Measurements from ENCODE around the gene MPP7. TPM values are rescaled to one million over a fixed set of nuclear protein-coding genes. Genes with fewer than 3 reads are reported as not detected.

Gene MPP7
- total RNA-seq, 1 experiment from 2014 or later = 79.4 TPM

DNA sequence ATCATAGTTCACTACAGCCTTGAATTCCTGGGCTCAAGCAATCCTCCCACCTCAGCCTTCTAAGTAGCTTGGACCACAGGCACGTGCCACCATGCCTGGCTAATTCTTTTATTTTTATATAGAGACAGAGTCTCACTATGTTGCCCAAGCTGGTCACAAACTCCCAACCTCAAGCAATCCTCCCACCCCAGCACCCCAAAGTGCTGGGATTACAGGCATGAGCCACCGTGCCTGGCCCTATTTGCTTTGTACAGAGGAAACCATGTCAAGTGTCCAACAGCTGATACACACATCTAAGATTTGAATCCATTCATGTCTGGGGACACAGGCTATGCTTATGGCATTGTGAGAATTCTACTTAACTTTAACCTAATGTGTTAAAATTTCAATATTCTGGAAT, 29.9 kb upstream of the MPP7 start:
- H3K27ac Mint-ChIP-seq (ENCODE audit: unreplicated experiment) = no peak overlapping the region
- H3K9me3 Mint-ChIP-seq (ENCODE audit: unreplicated experiment) = no peaks in the 10 kb centered on the region
- no TSS peak for BruUV-seq (replicated peaks)
- no peaks in the 10 kb centered on the region for H3K9me3 ChIP-seq
- intact Hi-C loops (cut with micrococcal nuclease; ENCODE audit: unreplicated experiment) = no loop called here
- H3K4me3 Mint-ChIP-seq (ENCODE audit: unreplicated experiment) = no peak overlapping the region
- H3K36me3 Mint-ChIP-seq (ENCODE audit: insufficient read depth, unreplicated experiment) = peaks cover 6% of the 10 kb centered on the region
- no peaks in the 10 kb centered on the region for H3K27me3 Mint-ChIP-seq (ENCODE audit: insufficient read depth, unreplicated experiment)
- H3K27me3 ChIP-seq (replicated peaks; ENCODE audit: control insufficient read depth, insufficient read depth, low read length) = no peaks in the 10 kb centered on the region
- peaks cover 19% of the 10 kb centered on the region for H3K4me1 ChIP-seq
- no peak for DNase-seq
- TF ChIP-seq, protein P1, sequence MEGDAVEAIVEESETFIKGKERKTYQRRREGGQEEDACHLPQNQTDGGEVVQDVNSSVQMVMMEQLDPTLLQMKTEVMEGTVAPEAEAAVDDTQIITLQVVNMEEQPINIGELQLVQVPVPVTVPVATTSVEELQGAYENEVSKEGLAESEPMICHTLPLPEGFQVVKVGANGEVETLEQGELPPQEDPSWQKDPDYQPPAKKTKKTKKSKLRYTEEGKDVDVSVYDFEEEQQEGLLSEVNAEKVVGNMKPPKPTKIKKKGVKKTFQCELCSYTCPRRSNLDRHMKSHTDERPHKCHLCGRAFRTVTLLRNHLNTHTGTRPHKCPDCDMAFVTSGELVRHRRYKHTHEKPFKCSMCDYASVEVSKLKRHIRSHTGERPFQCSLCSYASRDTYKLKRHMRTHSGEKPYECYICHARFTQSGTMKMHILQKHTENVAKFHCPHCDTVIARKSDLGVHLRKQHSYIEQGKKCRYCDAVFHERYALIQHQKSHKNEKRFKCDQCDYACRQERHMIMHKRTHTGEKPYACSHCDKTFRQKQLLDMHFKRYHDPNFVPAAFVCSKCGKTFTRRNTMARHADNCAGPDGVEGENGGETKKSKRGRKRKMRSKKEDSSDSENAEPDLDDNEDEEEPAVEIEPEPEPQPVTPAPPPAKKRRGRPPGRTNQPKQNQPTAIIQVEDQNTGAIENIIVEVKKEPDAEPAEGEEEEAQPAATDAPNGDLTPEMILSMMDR (IDR thresholded peaks at IDR 0.05; ENCODE audit: insufficient read depth in 1 of 2, low read depth in 1 of 2, low read length in 1 of 2, severe bottlenecking in 1 of 2, unreplicated experiment in 1 of 2) = no peak
- POLR2A ChIA-PET = no interaction called here
- H3K4me1 Mint-ChIP-seq (ENCODE audit: low read depth, unreplicated experiment) = peaks cover 28% of the 10 kb centered on the region
- H3K4me3 ChIP-seq (ENCODE audit: low read depth, low read length) = no peak overlapping the region
- CTCF ChIA-PET = no interaction called here
- H3K36me3 ChIP-seq (ENCODE audit: control insufficient read depth, insufficient read depth, low read length) = no peaks in the 10 kb centered on the region

DNA sequence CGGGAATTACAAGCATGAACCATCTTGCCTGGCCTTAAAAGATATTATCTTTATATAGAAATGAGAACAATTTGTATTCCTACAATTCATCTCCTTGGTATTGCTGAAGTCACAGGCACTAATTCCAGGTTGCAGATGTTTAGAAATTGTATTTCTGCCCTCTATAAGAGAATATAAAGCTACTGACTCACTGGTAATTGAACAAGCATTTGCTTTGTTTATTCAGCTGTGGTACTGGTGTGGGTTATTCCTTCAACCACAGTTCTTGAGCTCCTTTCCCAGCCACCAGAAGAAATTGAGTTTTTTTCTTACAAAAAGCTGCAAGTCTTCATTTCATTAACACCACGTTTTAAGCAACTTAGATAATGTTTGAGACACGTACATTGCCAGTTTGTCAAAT, 29.0 kb upstream of the MPP7 start:
- no peak overlapping the region for H3K27ac Mint-ChIP-seq (ENCODE audit: unreplicated experiment)
- peaks cover 24% of the 10 kb centered on the region for H3K4me1 Mint-ChIP-seq (ENCODE audit: low read depth, unreplicated experiment)
- no peaks in the 10 kb centered on the region for H3K9me3 Mint-ChIP-seq (ENCODE audit: unreplicated experiment)
- TF ChIP-seq, protein P1 (IDR thresholded peaks at IDR 0.05; ENCODE audit: insufficient read depth in 1 of 2, low read depth in 1 of 2, low read length in 1 of 2, severe bottlenecking in 1 of 2, unreplicated experiment in 1 of 2) = no peak
- H3K4me3 Mint-ChIP-seq (ENCODE audit: unreplicated experiment) = no peak overlapping the region
- Histone ChIP-seq H3K4me3 (ENCODE audit: low read depth, low read length) (no peak overlapping the region), H3K27me3 (replicated peaks; ENCODE audit: control insufficient read depth, insufficient read depth, low read length) (no peaks in the 10 kb centered on the region), H3K36me3 (ENCODE audit: control insufficient read depth, insufficient read depth, low read length) (no peaks in the 10 kb centered on the region), H3K9me3 (no peaks in the 10 kb centered on the region), H3K4me1 (peaks cover 16% of the 10 kb centered on the region)
- intact Hi-C loops (cut with micrococcal nuclease; ENCODE audit: unreplicated experiment) = no loop called here
- no TSS peak for BruUV-seq (replicated peaks)
- peaks cover 6% of the 10 kb centered on the region for H3K36me3 Mint-ChIP-seq (ENCODE audit: insufficient read depth, unreplicated experiment)
- H3K27me3 Mint-ChIP-seq (ENCODE audit: insufficient read depth, unreplicated experiment) = no peaks in the 10 kb centered on the region
- POLR2A ChIA-PET = interaction anchor here (1.1 kb wide), 1 partner anchor 29 kb away, joined by 9 read pairs; the partner anchor contains the start of gene MPP7
- DNase-seq = no peak
- CTCF ChIA-PET = interaction anchor here (1.3 kb wide), 1 partner anchor 29 kb away, joined by 7 read pairs; the partner anchor contains the start of gene MPP7

DNA sequence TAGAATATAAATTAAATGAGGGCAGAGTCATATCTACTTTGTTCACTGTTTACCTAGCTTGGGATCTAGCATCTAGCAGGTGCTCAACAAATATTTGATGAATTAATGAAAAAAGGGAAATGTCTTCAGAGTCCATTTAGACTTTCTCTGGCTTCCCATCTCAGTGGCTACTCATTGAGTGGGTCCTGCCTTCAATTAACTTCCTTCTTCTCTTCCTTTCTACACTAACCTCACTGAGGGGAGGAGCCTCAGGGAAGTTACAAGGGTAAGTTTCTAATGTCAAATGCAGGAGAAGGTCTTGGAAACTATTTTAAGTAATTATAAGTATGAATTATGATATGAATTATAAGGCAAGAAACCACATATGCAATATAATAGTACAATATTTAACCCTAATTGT, 28.2 kb upstream of the MPP7 start:
- Mint-ChIP-seq H3K36me3 (ENCODE audit: insufficient read depth, unreplicated experiment) (peaks cover 6% of the 10 kb centered on the region), H3K4me1 (ENCODE audit: low read depth, unreplicated experiment) (peaks cover 24% of the 10 kb centered on the region), H3K9me3 (ENCODE audit: unreplicated experiment) (no peaks in the 10 kb centered on the region), H3K27me3 (ENCODE audit: insufficient read depth, unreplicated experiment) (no peaks in the 10 kb centered on the region), H3K27ac (ENCODE audit: unreplicated experiment) (no peak overlapping the region), H3K4me3 (ENCODE audit: unreplicated experiment) (no peak overlapping the region)
- ChIA-PET POLR2A (interaction anchor here (1.1 to 5.4 kb wide), 2 partner anchors 28 to 29 kb away, joined by 9 to 23 read pairs; partner anchors contain the start of gene MPP7), CTCF (interaction anchor here (1.3 kb wide), 1 partner anchor 28 kb away, joined by 7 read pairs; the partner anchor contains the start of gene MPP7)
- no peak for DNase-seq
- Histone ChIP-seq H3K9me3 (no peaks in the 10 kb centered on the region), H3K4me3 (ENCODE audit: low read depth, low read length) (no peak overlapping the region), H3K27me3 (replicated peaks; ENCODE audit: control insufficient read depth, insufficient read depth, low read length) (no peaks in the 10 kb centered on the region), H3K36me3 (ENCODE audit: control insufficient read depth, insufficient read depth, low read length) (no peaks in the 10 kb centered on the region), H3K4me1 (peaks cover 16% of the 10 kb centered on the region)
- TF ChIP-seq, protein P1 (IDR thresholded peaks at IDR 0.05; ENCODE audit: insufficient read depth in 1 of 2, low read depth in 1 of 2, low read length in 1 of 2, severe bottlenecking in 1 of 2, unreplicated experiment in 1 of 2) = no peak
- intact Hi-C loops (cut with micrococcal nuclease; ENCODE audit: unreplicated experiment) = no loop called here
- no TSS peak for BruUV-seq (replicated peaks)
